Measurements from ENCODE around the gene FBLN2.

GRCh38 chr3:13540297-13540995, 8.5 kb upstream of the FBLN2 start:
- TF ChIP-seq, protein P1, sequence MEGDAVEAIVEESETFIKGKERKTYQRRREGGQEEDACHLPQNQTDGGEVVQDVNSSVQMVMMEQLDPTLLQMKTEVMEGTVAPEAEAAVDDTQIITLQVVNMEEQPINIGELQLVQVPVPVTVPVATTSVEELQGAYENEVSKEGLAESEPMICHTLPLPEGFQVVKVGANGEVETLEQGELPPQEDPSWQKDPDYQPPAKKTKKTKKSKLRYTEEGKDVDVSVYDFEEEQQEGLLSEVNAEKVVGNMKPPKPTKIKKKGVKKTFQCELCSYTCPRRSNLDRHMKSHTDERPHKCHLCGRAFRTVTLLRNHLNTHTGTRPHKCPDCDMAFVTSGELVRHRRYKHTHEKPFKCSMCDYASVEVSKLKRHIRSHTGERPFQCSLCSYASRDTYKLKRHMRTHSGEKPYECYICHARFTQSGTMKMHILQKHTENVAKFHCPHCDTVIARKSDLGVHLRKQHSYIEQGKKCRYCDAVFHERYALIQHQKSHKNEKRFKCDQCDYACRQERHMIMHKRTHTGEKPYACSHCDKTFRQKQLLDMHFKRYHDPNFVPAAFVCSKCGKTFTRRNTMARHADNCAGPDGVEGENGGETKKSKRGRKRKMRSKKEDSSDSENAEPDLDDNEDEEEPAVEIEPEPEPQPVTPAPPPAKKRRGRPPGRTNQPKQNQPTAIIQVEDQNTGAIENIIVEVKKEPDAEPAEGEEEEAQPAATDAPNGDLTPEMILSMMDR (IDR thresholded peaks at IDR 0.05) = no peak
- no peak for TF ChIP-seq EP300 (IDR thresholded peaks at IDR 0.05)

Data from suprapubic skin (tissue), 3 donors.